Hindlimb muscle (tissue), 1 donor: ENCODE measurements around the gene ARHGEF3. TPM values are rescaled to one million over a fixed set of nuclear protein-coding genes. Genes with fewer than 3 reads are reported as not detected.
"Not testable (repeated sequence)": the region's sequence is repeated elsewhere in the genome, so short reads cannot be mapped to it uniquely, and the experiment has no call there.

Experiments
- DNase-seq: peaks from one replicate; pipeline ENCODE4 v3.0.0-alpha.2; 2013
- polyA plus RNA-seq: library from polyadenylated mRNA; unstranded; fragments of 120-200 nt; gene quantifications from one replicate; pipeline ENCODE4 v1.2.1, GENCODE V29; 2013; ENCODE audit not compliant: insufficient read length

The ARHGEF3 gene
- polyA plus RNA-seq, 1 donor: 28.3 TPM

DNA sequence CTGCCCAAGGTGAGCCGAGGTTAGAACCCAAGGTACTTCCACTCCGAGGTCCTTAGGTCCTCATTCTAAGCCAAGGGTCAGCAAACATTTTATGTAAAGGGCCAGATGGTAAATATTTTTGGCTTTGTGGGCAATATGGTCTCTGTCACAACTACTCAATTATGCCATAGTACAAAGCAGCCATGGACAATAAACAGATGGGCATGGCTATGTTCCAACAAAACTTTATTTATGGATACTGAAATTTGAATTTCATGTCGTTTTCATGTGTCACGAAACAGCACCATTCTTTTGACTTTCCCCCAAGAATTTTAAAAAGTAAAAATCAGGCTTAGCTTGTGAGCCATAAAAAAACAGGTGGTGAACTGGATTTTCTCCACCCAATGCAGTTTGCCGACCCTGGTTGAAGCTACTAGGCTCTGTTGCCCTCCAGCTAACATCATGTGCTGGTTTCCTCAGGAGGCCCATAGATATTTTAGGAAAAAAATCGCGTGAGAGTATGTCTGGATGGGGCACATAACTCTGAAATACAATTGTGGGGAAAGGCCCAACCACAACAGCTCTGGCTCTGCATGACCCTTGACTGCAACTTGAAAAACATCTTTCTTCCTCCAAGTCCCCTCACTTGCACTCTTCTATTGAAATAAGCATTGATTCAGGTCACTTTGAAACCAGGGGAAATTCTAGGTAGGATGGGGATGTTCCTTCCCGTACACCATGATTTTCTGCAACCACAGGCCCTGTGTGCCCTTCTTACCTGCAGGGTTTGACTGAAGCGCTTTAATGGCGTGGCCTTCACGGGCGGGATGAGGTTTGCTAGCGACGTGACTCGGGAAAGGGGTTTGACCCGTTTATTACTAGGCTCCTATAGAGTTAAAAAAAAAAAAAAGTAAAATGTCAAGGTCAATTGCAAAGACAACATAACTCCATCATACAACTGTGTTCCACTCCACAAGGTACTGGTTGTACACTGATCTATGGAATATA lies 28.5 kb downstream of the ARHGEF3 start:
- DNase-seq: no peak

GRCh38 chr3:56771376-56771775 lies 30.4 kb downstream of the ARHGEF3 start:
- no peak for DNase-seq

DNA sequence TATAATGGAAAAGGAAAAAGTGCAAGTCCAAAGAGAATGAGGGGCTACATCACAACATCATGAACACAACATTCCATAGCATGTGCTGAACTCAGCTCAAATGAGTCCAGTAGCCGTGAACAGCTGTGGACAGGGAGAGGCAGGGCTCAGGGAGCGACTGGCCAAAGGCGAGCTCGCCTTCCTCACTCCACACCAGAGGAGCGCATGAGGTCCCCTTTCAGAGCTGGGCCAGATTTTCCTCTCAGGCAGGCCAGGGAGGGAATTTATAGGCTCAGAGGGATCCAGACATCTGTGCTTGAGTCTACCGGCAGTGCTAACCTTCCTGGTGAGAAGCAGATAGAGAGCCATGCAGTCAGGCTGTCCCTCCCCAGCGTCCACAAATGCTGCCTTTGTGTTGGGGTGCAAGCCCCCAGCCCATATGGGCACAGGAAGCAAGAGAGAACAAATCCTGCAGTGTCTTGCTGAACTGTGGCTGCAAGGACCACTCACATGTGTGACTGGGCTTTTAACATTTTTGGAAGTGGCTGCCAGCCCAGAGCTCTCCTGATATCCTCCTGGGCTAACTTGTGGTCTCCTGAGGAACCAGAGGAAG lies 32.5 kb downstream of the ARHGEF3 start:
- DNase-seq: peak; percentile 47

DNA sequence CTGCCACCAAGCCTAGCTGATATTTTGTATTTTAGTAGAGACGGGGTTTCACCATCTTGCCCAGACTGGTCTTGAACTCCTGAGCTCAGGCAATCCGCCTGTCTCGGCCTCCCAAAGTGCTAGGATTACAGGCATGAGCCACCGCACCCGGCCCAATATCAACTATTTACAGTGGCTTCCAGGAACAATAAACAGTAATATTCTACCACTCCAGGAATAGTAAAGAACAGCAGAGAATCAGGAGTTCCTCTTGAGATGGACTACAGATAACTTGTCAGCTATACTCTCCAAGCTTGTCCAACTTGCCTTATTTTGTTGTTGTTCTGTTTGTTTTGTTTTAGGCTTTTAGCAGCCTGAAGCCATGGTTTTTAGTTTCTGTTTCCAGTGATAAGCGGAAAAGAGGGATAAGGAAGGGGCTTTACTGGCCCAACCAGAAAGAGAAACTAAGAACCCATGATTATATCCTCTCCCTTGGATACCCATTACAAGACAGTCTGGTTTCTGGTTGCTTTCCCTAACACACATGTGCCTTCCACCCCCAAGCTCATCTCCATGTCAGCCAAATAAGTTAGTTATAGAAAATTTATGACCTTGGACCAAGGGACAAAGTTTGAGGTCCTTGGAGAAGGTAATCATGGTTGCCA lies 36.7 kb downstream of the ARHGEF3 start:
- DNase-seq: no peak

DNA sequence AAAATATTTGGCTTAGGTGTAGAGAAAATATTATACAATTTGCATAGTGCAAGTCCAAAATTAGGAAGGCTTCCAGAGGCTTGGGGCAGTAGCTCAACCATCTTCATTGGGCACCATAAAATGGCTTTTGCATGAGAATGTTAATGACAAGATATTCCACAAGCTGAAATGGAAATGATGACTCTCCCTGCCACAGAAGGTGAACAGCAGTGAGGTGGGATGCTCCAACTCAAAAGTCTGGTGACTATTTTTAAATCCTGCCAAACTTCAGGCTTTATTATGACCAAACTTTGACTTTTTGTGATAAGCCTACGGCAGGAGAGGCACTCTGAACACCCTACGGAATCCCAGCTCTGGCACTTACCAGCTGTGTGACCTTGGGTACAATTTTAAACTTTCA lies 37.6 kb downstream of the ARHGEF3 start:
- DNase-seq: no peak

GRCh38 chr3:56763233-56763632 lies 38.5 kb downstream of the ARHGEF3 start:
- no peak for DNase-seq

DNA sequence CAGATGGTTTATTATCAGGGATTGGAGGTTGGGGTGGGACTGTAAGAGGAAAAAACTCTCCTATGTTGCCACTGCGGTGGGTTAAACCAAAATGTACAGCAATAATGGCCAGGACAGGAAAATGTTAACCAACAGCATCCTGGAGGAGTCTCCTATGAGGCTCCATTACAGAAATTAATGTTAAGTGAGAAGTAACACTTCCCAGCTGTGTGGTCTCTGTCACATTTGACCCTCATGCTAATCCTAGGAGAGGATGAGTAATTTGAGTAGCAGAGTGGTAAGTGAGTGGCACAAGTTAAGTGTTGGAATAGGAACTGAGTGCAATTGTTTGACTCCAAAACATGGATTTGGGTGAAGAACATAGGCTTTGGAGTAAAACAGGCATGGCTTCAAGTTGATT lies 39.0 kb downstream of the ARHGEF3 start:
- no peak for DNase-seq

DNA sequence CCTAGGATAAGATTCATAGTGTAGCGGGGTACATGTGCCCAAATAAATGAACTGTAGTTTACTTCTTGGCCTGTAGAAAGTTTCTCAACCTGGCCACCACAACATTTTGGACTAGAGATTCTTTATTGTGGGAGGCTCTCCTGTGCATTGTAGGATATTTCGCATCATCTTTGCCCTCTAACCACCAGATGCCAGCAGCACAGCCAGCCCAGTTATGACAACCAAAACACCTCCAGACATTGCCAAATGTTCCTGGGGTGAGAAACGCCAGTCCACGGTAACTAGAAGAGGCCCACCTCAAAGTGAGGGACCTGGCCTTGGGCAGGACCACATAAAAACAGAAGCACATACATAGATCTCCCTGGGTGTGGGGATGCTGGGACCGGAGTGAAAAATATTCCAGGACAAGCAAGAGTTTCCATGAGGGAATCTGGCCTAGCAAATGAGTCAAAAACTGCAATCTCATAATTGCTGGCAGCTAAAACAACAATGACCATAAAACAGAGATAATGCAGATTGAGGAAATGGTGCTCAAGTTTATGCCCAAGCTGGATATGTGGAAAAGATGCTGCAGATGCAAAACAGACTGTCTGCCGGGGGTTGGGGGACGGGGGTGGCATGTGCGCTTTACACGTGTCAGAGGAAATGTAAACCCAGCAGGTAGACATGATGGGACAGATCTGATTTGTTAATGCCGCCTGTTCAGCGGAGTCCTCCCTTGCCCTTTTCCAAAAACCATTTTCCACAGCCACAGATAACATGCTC lies 39.7 kb downstream of the ARHGEF3 start:
- DNase-seq: no peak

- no peak for DNase-seq
Measured at GRCh38 chr3:56761023-56761422, 40.7 kb downstream of the ARHGEF3 start.

DNA sequence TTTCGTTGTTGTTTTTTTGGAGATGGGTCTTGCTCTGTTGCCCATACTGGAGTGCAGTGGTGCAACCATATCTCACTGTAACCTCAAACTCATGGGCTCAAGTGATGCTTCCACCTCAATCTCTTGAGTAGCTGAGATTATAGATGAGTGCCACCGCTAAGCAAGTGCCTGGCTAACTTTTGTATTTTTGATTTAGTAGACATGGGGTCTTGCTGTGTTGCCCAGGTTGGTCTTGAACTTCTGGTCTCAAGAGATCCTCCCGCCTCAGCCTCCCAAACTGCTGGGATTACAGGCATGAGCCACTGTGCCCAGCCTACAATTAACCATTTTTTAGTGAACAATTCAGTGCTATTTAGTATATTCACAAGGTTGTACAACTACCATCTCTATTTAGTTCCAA lies 42.2 kb downstream of the ARHGEF3 start:
- DNase-seq: no peak

- DNase-seq: no peak
Measured at GRCh38 chr3:56758539-56758981, 43.2 kb downstream of the ARHGEF3 start.

DNA sequence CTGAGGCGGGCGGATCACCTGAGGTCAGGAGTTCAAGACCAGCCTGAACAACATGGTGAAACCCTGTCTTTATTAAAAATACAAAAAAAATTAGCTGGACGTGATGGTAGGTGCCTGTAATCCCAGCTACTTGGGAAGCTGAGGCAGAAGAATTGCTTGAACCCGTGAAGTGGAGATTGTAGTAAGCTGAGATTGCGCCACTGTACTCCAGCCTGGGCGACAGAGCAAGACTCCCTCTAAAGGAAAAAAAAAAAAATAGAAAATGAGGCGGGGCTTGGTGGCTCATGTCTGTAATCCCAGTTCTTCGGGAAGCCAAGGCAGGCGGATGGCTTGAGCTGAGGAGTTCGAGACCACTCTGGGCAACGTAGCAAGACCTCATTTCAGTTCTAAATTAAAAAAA lies 43.7 kb downstream of the ARHGEF3 start:
- DNase-seq: not testable (repeated sequence)

GRCh38 chr3:56754741-56755417 lies 46.9 kb downstream of the ARHGEF3 start:
- DNase-seq: no peak

DNA sequence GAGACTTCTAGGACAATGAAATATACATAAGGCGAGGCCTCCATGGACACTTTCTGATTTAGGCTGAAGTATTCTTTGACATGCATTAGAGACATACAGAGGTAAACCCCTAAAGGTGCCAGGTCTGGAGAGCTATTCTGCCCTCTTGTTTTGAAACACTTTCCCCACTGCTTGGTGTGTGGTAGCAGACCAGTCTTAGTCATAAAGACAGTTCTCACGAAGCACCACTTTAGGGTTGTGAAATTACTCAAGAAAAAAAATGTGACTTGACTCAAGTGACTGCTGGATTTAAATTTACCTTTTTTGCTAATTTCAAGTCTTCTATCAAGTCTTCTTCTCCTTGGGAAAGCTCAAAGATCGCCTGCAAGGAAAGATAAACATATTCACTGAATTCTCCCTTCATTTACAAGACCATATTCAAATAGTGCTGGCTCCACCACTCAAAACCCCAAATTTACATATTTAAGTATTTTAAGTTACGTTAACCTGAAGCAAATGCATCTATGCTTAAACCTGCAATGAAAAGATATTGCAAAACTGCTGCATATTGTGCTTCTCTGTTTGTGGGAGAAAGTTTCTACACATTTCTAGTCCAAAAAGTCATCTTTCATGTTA lies 48.4 kb downstream of the ARHGEF3 start:
- DNase-seq: no peak

DNA sequence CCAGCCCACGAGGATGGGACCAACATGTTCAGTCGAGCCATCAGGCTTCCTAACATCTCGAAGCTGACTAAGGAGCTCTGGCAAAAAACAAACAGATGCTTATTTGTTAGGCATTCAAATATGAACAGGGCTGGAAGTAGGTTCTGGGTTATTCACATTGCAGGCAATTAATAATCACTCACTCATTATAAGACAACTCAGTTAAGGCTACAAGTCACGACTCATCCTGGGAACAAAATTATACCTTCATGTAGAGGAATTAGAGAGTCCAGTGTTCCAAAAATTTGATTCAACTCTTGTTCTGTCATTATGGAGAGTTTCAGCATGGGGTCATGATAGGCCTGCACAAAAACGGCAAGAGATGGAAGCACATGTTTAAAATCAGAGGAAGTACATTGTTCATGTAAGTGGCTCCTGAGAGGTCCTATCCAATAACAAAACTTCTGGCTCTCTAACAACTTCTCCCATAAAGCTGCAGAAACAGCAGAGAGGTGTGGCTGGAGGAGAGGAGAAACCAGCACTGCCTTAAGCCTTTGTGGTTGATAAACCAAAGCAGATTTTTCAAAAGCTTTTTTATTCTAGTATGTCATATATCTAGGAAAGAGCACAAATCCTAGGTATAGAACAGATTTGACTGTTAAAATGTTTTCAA lies 50.6 kb downstream of the ARHGEF3 start:
- DNase-seq: no peak

GRCh38 chr3:56748663-56749231 lies 53.0 kb downstream of the ARHGEF3 start:
- no peak for DNase-seq

GRCh38 chr3:56747150-56747549 lies 54.6 kb downstream of the ARHGEF3 start:
- DNase-seq: no peak

DNA sequence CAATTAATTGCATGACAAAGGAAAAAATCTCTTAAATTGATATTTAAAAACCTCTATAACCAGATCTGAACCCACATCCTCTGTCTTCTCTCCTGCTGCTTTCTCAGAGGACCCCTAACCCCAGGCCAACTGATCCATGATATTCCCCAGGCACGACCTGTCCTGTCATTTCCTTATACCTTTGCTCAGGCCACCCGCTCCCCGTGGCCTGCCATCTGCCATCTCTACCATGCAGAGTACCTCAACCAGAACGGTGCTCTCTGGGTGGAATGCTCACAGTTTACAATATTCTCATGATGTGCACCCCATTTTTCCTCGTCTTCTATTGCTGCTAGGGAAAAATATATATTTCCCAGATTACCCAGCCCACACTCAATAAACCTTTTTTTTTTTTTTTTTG lies 57.7 kb downstream of the ARHGEF3 start:
- DNase-seq: no peak

GRCh38 chr3:56742887-56743286 lies 58.9 kb downstream of the ARHGEF3 start:
- no peak for DNase-seq

GRCh38 chr3:56739036-56739435 lies 62.7 kb downstream of the ARHGEF3 start:
- no peak for DNase-seq

- DNase-seq: no peak
Measured at GRCh38 chr3:56737006-56737405, 64.7 kb downstream of the ARHGEF3 start.
